Measurements from ENCODE around the gene VWA8. TPM values are rescaled to one million over a fixed set of nuclear protein-coding genes. Genes with fewer than 3 reads are reported as not detected.

The VWA8 gene
- total RNA-seq, 2 experiments from 2014 or later, result 14.9 to 17.4 TPM

DNA sequence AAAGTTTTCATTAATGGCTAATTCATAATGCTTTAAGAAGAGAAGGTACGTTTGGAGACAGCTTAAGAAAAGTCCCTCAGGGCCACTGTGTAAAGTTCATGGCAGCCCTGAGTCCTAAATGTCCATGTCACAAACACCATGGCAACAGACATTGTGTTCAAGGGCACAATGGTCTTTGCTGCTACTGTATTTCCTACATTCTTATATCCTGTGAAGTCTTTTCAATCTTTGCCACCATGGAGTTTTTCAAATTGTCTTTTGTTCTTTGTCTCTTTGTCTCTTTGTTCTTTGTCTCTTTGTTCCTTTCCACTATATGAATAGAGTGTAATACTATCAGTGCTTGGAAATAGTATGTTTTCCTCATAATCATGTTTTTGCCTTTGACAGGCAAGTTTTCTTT lies 178.8 kb downstream of the VWA8 start:
- H3K27me3 Mint-ChIP-seq, result no peaks in the 10 kb centered on the region
- H3K4me1 Mint-ChIP-seq, result no peaks in the 10 kb centered on the region
- no peak for DNase-seq
- CTCF ChIA-PET, result no interaction called here
- no peak overlapping the region for H3K27ac Mint-ChIP-seq
- no peaks in the 10 kb centered on the region for H3K36me3 Mint-ChIP-seq
- no peaks in the 10 kb centered on the region for H3K9me3 Mint-ChIP-seq (ENCODE audit: low read depth)
- H3K4me3 Mint-ChIP-seq, result no peak overlapping the region
- ATAC-seq, result no peak

GRCh38 chr13:41780715-41781706 lies 179.9 kb downstream of the VWA8 start:
- H3K27ac Mint-ChIP-seq, result no peak overlapping the region

DNA sequence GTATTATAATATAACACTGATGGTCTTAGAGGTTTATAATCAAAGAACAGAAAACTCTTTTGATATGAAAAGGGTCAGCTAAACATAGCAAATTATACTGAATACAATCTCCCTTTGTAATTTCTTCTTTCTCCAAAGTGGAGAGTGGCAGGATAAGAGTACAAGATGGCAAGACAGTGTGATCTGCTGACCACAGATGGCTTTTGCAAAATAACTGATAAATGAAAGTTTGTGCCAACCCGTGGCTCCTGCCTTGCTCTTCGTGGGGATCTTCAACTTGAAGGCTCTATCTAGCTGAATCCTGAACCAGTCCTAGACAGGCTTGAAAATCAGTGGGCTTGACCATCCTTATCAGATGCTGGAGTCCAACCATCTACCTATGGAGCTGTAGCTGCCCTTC lies 185.7 kb downstream of the VWA8 start:
- peaks cover 3% of the 10 kb centered on the region for H3K36me3 Mint-ChIP-seq
- CTCF ChIA-PET, result no interaction called here
- no peak overlapping the region for H3K4me3 Mint-ChIP-seq
- H3K27me3 Mint-ChIP-seq, result no peaks in the 10 kb centered on the region
- H3K27ac Mint-ChIP-seq, result no peak overlapping the region
- no peak for DNase-seq
- ATAC-seq, result no peak
- no peaks in the 10 kb centered on the region for H3K9me3 Mint-ChIP-seq (ENCODE audit: low read depth)
- H3K4me1 Mint-ChIP-seq, result no peaks in the 10 kb centered on the region

More at GRCh38 chr13:41780715-41781706, 179.9 kb downstream of the VWA8 start:
- Mint-ChIP-seq H3K9me3 (ENCODE audit: low read depth) (no peaks in the 10 kb centered on the region), H3K36me3 (peaks cover under 1% of the 10 kb centered on the region), H3K4me3 (no peak overlapping the region), H3K4me1 (no peaks in the 10 kb centered on the region), H3K27me3 (no peaks in the 10 kb centered on the region)
- ATAC-seq (no peak), DNase-seq (no peak)
- CTCF ChIA-PET, result no interaction called here

- Mint-ChIP-seq H3K36me3 (peaks cover 3% of the 10 kb centered on the region), H3K27me3 (no peaks in the 10 kb centered on the region), H3K4me3 (no peak overlapping the region), H3K4me1 (no peaks in the 10 kb centered on the region), H3K27ac (no peak overlapping the region), H3K9me3 (ENCODE audit: low read depth) (no peaks in the 10 kb centered on the region)
- DNase-seq, result no peak
- no peak for ATAC-seq
- CTCF ChIA-PET, result no interaction called here
These were observed 186.2 kb downstream of the VWA8 start for GRCh38 chr13:41774605-41775218.

DNA sequence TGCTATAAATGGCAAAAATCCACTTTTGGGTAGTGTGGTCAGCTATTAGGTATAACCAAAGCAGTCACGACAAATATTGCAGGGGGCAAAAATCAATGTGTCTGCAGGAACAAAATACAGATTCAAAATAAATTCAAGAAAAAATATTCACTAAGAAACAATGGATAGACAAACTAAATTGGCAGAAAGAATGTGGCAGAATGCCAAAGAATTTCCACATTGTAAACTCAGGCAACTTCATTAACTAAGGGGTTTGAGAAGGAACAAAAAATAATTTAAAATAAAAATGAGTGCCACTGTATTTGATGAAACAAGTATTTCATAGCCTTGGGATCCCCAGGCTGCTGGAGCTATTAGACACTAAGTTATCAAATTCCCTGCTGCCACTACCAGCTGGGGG lies 193.1 kb downstream of the VWA8 start:
- Mint-ChIP-seq H3K36me3 (no peaks in the 10 kb centered on the region), H3K27ac (no peak overlapping the region), H3K9me3 (ENCODE audit: low read depth) (no peaks in the 10 kb centered on the region), H3K27me3 (no peaks in the 10 kb centered on the region), H3K4me1 (peaks cover 2% of the 10 kb centered on the region), H3K4me3 (no peak overlapping the region)
- CTCF ChIA-PET, result interaction anchor here (0.7 kb wide), 1 partner anchor 10 kb away, joined by 3 read pairs; no protein-coding TSS in a partner anchor
- DNase-seq (no peak), ATAC-seq (no peak)

DNA sequence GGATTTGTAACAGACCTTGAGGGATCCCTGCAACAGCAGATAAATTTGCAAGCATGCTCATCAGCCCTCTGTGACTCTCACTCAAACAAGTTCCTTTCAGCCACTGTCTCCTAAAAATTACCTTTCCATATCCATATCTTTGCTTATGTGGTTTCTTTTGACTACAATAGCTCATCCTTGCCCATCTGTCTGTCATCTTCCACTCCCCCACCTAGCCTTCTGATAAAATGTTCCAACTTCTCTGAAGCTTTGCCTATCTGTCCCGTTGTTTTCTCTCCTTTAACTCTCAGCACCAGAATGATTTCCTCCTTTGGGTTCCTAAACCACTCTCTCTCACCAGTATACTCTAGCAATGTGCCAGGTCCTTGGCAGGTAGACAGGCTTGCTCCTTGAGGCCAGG lies 194.5 kb downstream of the VWA8 start:
- CTCF ChIA-PET, result no interaction called here
- Mint-ChIP-seq H3K27ac (no peak overlapping the region), H3K4me1 (peaks cover 2% of the 10 kb centered on the region), H3K4me3 (no peak overlapping the region), H3K36me3 (no peaks in the 10 kb centered on the region), H3K27me3 (no peaks in the 10 kb centered on the region), H3K9me3 (ENCODE audit: low read depth) (no peaks in the 10 kb centered on the region)
- ATAC-seq, result no peak
- DNase-seq, result no peak

- ATAC-seq (no peak), DNase-seq (no peak)
- Mint-ChIP-seq H3K4me1 (peaks cover 2% of the 10 kb centered on the region), H3K36me3 (peaks cover 3% of the 10 kb centered on the region), H3K9me3 (ENCODE audit: low read depth) (no peaks in the 10 kb centered on the region), H3K27ac (no peak overlapping the region), H3K4me3 (no peak overlapping the region), H3K27me3 (no peaks in the 10 kb centered on the region)
- CTCF ChIA-PET, result no interaction called here
These were observed 195.1 kb downstream of the VWA8 start for GRCh38 chr13:41765813-41766212.

- CTCF ChIA-PET, result no interaction called here
- Mint-ChIP-seq H3K9me3 (ENCODE audit: low read depth) (no peaks in the 10 kb centered on the region), H3K27ac (no peak overlapping the region), H3K4me3 (no peak overlapping the region), H3K36me3 (peaks cover 7% of the 10 kb centered on the region), H3K4me1 (peaks cover 2% of the 10 kb centered on the region), H3K27me3 (no peaks in the 10 kb centered on the region)
- DNase-seq (no peak), ATAC-seq (no peak)
These were observed 195.9 kb downstream of the VWA8 start for GRCh38 chr13:41765020-41765419.

GRCh38 chr13:41764558-41764957 lies 196.4 kb downstream of the VWA8 start:
- Mint-ChIP-seq H3K27me3 (no peaks in the 10 kb centered on the region), H3K36me3 (peaks cover 9% of the 10 kb centered on the region), H3K4me3 (no peak overlapping the region), H3K9me3 (ENCODE audit: low read depth) (no peaks in the 10 kb centered on the region), H3K4me1 (peaks cover 2% of the 10 kb centered on the region), H3K27ac (no peak overlapping the region)
- CTCF ChIA-PET, result no interaction called here
- DNase-seq (no peak), ATAC-seq (no peak)

DNA sequence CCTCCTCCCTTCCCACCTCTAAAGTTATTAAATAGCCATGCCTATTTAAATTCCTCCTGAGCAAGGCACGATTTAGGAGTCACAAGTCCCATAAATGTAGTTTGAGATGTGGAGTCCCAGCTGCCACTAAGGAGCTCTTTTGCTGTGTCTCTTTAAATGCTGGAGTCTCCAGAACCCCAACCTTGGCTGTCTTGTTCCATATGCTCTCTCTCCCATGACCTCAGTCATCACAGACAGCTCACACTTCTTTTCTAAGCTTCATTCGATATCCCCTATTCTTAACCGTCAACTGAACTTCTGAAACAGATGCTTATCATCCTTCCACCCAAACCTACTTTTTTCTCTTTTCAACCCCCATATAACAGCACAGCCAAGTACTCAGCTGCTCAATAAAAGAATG lies 197.1 kb downstream of the VWA8 start:
- no peak overlapping the region for H3K4me3 Mint-ChIP-seq
- no peak overlapping the region for H3K27ac Mint-ChIP-seq
- CTCF ChIA-PET, result no interaction called here
- no peak for DNase-seq
- H3K27me3 Mint-ChIP-seq, result no peaks in the 10 kb centered on the region
- peaks cover 13% of the 10 kb centered on the region for H3K36me3 Mint-ChIP-seq
- ATAC-seq, result no peak
- H3K9me3 Mint-ChIP-seq (ENCODE audit: low read depth), result no peaks in the 10 kb centered on the region
- H3K4me1 Mint-ChIP-seq, result peaks cover 2% of the 10 kb centered on the region

DNA sequence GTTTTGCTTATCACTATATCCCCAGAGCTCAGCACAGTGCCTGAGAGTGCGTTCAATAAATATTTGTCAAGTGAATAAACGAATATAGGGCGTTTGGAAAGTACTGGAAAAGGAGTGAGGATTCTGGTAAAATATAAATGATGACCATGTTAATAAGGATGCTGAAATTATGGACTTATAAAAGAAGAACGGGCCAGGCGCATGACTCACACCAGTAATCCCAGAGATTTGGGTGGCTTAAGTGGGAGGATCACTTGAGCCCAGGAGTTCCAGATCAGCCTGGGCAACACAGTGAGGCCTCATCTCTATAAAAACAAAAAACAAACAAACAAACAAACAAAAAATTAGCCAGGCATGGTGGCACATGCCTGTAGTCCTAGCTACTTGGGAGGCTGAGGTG lies 198.1 kb downstream of the VWA8 start:
- Mint-ChIP-seq H3K9me3 (ENCODE audit: low read depth) (no peaks in the 10 kb centered on the region), H3K4me3 (no peak overlapping the region), H3K36me3 (peaks cover 15% of the 10 kb centered on the region), H3K4me1 (peaks cover 2% of the 10 kb centered on the region), H3K27me3 (no peaks in the 10 kb centered on the region), H3K27ac (no peak overlapping the region)
- CTCF ChIA-PET, result no interaction called here
- DNase-seq (no peak), ATAC-seq (no peak)

DNA sequence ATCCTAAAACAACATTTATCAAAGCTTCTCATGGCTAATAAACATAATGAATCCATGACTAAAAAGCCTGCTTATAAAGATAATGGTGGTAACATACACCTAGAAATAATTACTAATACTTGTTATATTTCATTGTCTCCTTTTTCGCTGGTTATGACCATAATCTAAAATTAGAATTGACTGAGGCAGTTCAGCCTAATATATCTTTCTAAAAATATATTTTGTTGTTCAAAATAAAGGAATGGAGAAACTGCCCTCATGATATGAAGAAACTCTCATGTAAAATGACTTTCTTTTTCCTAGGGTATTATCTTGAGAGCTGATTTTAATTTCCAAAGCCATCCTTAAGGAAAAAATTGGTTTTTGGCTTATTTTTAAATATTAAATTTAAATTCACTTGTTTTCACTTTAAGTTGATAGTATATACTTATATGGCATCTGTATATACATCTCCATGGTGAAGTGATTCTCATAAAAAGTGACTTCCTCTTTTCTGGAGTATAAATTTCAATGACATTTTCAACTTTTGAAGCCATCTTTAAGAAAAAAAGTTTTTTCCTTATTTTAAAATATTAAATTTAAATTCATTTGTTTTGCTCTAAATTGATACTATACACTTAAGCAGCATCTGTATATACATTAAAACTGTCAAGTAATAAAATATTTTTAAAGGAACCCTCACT lies 204.6 kb downstream of the VWA8 start:
- no peak overlapping the region for H3K27ac Mint-ChIP-seq
- H3K4me1 Mint-ChIP-seq, result no peaks in the 10 kb centered on the region
- no peaks in the 10 kb centered on the region for H3K27me3 Mint-ChIP-seq
- H3K9me3 Mint-ChIP-seq (ENCODE audit: low read depth), result no peaks in the 10 kb centered on the region
- H3K4me3 Mint-ChIP-seq, result no peak overlapping the region
- ATAC-seq, result no peak
- no peak for DNase-seq
- peaks cover 27% of the 10 kb centered on the region for H3K36me3 Mint-ChIP-seq
- CTCF ChIA-PET, result no interaction called here

GRCh38 chr13:41751734-41752445 lies 209.0 kb downstream of the VWA8 start:
- Mint-ChIP-seq H3K27me3 (no peaks in the 10 kb centered on the region), H3K4me1 (no peaks in the 10 kb centered on the region), H3K27ac (no peak overlapping the region), H3K36me3 (peaks cover 33% of the 10 kb centered on the region), H3K4me3 (no peak overlapping the region), H3K9me3 (ENCODE audit: low read depth) (no peaks in the 10 kb centered on the region)
- CTCF ChIA-PET, result interaction anchor here (0.9 kb wide), 1 partner anchor 8 kb away, joined by 3 read pairs; no protein-coding TSS in a partner anchor
- no peak for ATAC-seq
- no peak for DNase-seq

All from activated CD8-positive, alpha-beta memory T cell treated with anti-CD3 and anti-CD28 coated beads, Interleukin-2, amount 10 ng/mL, durations not matched to agents 7 days and 5 days (primary cell).